Measurements from ENCODE around the gene PTPN1.

The PTPN1 gene

GRCh38 chr20:50546729-50547314 is 36.6 kb downstream of the PTPN1 start:
- TF ChIP-seq CTCF (IDR thresholded peaks at IDR 0.05; ENCODE audit: low read depth, low read length) = no peak
- no peak overlapping the region for H3K4me3 ChIP-seq (ENCODE audit: low read depth, low read length)
- in situ Hi-C loops (cut with HindIII; ENCODE audit: low sequenced_read_pairs) = no loop called here
- no peak for DNase-seq (ENCODE audit: low read depth, low spot score)

GRCh38 chr20:50547964-50548363 is 37.8 kb downstream of the PTPN1 start:
- in situ Hi-C loops (cut with HindIII; ENCODE audit: low sequenced_read_pairs) = no loop called here
- no peak for TF ChIP-seq CTCF (IDR thresholded peaks at IDR 0.05; ENCODE audit: low read depth, low read length)
- no peak for DNase-seq (ENCODE audit: low read depth, low spot score)
- H3K4me3 ChIP-seq (ENCODE audit: low read depth, low read length) = no peak overlapping the region

GRCh38 chr20:50548396-50548795 is 38.2 kb downstream of the PTPN1 start:
- DNase-seq (ENCODE audit: low read depth, low spot score) = no peak
- H3K4me3 ChIP-seq (ENCODE audit: low read depth, low read length) = no peak overlapping the region
- no peak for TF ChIP-seq CTCF (IDR thresholded peaks at IDR 0.05; ENCODE audit: low read depth, low read length)
- in situ Hi-C loops (cut with HindIII; ENCODE audit: low sequenced_read_pairs) = no loop called here

- in situ Hi-C loops (cut with HindIII; ENCODE audit: low sequenced_read_pairs) = no loop called here
- no peak for DNase-seq (ENCODE audit: low read depth, low spot score)
- no peak for TF ChIP-seq CTCF (IDR thresholded peaks at IDR 0.05; ENCODE audit: low read depth, low read length)
- no peak overlapping the region for H3K4me3 ChIP-seq (ENCODE audit: low read depth, low read length)
These were observed 40.3 kb downstream of the PTPN1 start for GRCh38 chr20:50550531-50550930.

GRCh38 chr20:50551288-50551687 is 41.1 kb downstream of the PTPN1 start:
- TF ChIP-seq CTCF (IDR thresholded peaks at IDR 0.05; ENCODE audit: low read depth, low read length) = no peak
- in situ Hi-C loops (cut with HindIII; ENCODE audit: low sequenced_read_pairs) = no loop called here

GRCh38 chr20:50552979-50553378 is 42.8 kb downstream of the PTPN1 start:
- TF ChIP-seq CTCF (IDR thresholded peaks at IDR 0.05; ENCODE audit: low read depth, low read length) = no peak
- no peak for DNase-seq (ENCODE audit: low read depth, low spot score)
- H3K4me3 ChIP-seq (ENCODE audit: low read depth, low read length) = no peak overlapping the region
- in situ Hi-C loops (cut with HindIII; ENCODE audit: low sequenced_read_pairs) = no loop called here

More at GRCh38 chr20:50551288-50551687, 41.1 kb downstream of the PTPN1 start:
- H3K4me3 ChIP-seq (ENCODE audit: low read depth, low read length) = no peak overlapping the region
- DNase-seq (ENCODE audit: low read depth, low spot score) = no peak

Measured in astrocyte of the spinal cord (primary cell).